Measurements from ENCODE around the gene SCPEP1. TPM values are rescaled to one million over a fixed set of nuclear protein-coding genes. Genes with fewer than 3 reads are reported as not detected.

SCPEP1 gene
- total and polyA plus RNA-seq, 2 donors (not counting 1 experiment from before 2014, with no cell fraction given) = 84.7 to 101 TPM

DNA sequence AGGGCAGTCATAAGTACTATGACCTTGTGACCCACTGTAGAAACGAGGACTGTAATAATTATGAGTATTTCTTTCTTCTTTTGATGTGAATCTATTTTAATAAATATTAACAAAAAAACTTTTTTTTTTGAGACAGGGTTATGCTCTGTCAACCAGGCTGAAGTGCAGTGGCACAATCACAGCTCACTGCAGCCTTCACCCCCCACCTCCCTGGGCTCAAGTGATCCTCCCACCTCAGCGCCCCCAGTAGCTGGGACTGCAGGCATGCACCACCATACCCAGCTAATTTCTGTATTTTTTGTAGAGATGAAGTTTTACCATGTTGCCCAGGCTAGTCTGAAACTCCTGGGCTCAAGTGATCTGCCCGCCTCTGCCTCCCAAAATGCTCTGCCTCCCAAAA, 32.6 kb downstream of the SCPEP1 start:
- Histone ChIP-seq H3K9me3 (ENCODE audit: control insufficient read depth, insufficient read depth, low read depth, low read length) (no peaks in the 10 kb centered on the region), H3K4me1 (ENCODE audit: control insufficient read depth, extremely low read depth, insufficient read depth, low read length) (no peaks in the 10 kb centered on the region), H2AFZ (ENCODE audit: low read length) (no peak overlapping the region), H3K4me3 (replicated peaks in 1 of 4; ENCODE audit: control extremely low read depth in 1 of 4, insufficient read depth in 1 of 4, low read depth in 3 of 4, low read length in 4 of 4) (no peak overlapping the region), H3K27ac (ENCODE audit: insufficient read depth, low read length) (no peak overlapping the region), H3K36me3 (ENCODE audit: control insufficient read depth, insufficient read depth, low read length) (no peaks in the 10 kb centered on the region), H3K79me2 (ENCODE audit: control insufficient read depth, insufficient read depth, low read length) (no peaks in the 10 kb centered on the region), H3K4me2 (ENCODE audit: extremely low read depth, insufficient read depth, low read length) (no peak overlapping the region), H4K20me1 (ENCODE audit: control insufficient read depth, extremely low read depth, insufficient read depth, low read length) (no peaks in the 10 kb centered on the region), H3K9ac (ENCODE audit: insufficient read depth, low read length) (no peak overlapping the region), H3K27me3 (ENCODE audit: control insufficient read depth, insufficient read depth, low read length) (no peaks in the 10 kb centered on the region)
- TF ChIP-seq EZH2 (IDR thresholded peaks at IDR 0.05; ENCODE audit: low read length, missing control alignments) = no peak
- TF ChIP-seq, protein P1, sequence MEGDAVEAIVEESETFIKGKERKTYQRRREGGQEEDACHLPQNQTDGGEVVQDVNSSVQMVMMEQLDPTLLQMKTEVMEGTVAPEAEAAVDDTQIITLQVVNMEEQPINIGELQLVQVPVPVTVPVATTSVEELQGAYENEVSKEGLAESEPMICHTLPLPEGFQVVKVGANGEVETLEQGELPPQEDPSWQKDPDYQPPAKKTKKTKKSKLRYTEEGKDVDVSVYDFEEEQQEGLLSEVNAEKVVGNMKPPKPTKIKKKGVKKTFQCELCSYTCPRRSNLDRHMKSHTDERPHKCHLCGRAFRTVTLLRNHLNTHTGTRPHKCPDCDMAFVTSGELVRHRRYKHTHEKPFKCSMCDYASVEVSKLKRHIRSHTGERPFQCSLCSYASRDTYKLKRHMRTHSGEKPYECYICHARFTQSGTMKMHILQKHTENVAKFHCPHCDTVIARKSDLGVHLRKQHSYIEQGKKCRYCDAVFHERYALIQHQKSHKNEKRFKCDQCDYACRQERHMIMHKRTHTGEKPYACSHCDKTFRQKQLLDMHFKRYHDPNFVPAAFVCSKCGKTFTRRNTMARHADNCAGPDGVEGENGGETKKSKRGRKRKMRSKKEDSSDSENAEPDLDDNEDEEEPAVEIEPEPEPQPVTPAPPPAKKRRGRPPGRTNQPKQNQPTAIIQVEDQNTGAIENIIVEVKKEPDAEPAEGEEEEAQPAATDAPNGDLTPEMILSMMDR (conservative IDR thresholded peaks at IDR 0.05 in 1 of 2, IDR thresholded peaks at IDR 0.05 in 1 of 2; ENCODE audit: low read depth in 1 of 2, low read length in 2 of 2) = no peak
- no peak for DNase-seq (ENCODE audit: low read depth in 2 of 2)

GRCh38 chr17:57011491-57012015, 33.6 kb downstream of the SCPEP1 start:
- Histone ChIP-seq H3K9me3 (ENCODE audit: control insufficient read depth, insufficient read depth, low read depth, low read length) (no peaks in the 10 kb centered on the region), H3K36me3 (ENCODE audit: control insufficient read depth, insufficient read depth, low read length) (no peaks in the 10 kb centered on the region), H2AFZ (ENCODE audit: low read length) (no peak overlapping the region), H3K4me2 (ENCODE audit: extremely low read depth, insufficient read depth, low read length) (no peak overlapping the region), H3K4me1 (ENCODE audit: control insufficient read depth, extremely low read depth, insufficient read depth, low read length) (no peaks in the 10 kb centered on the region), H3K9ac (ENCODE audit: insufficient read depth, low read length) (no peak overlapping the region), H3K27me3 (ENCODE audit: control insufficient read depth, insufficient read depth, low read length) (no peaks in the 10 kb centered on the region), H3K27ac (ENCODE audit: insufficient read depth, low read length) (no peak overlapping the region), H3K79me2 (ENCODE audit: control insufficient read depth, insufficient read depth, low read length) (no peaks in the 10 kb centered on the region), H4K20me1 (ENCODE audit: control insufficient read depth, extremely low read depth, insufficient read depth, low read length) (no peaks in the 10 kb centered on the region), H3K4me3 (replicated peaks in 1 of 4; ENCODE audit: control extremely low read depth in 1 of 4, insufficient read depth in 1 of 4, low read depth in 3 of 4, low read length in 4 of 4) (no peak overlapping the region)
- no peak for DNase-seq (ENCODE audit: low read depth in 2 of 2)
- TF ChIP-seq EZH2 (IDR thresholded peaks at IDR 0.05; ENCODE audit: low read length, missing control alignments) = no peak
- TF ChIP-seq, protein P1 (conservative IDR thresholded peaks at IDR 0.05 in 1 of 2, IDR thresholded peaks at IDR 0.05 in 1 of 2; ENCODE audit: low read depth in 1 of 2, low read length in 2 of 2) = no peak

GRCh38 chr17:57016071-57016763, 38.3 kb downstream of the SCPEP1 start:
- no peak overlapping the region for H2AFZ ChIP-seq (ENCODE audit: low read length)
- no peak for DNase-seq (ENCODE audit: low read depth in 2 of 2)
- H3K27ac ChIP-seq (ENCODE audit: insufficient read depth, low read length) = no peak overlapping the region
- H3K9ac ChIP-seq (ENCODE audit: insufficient read depth, low read length) = no peak overlapping the region
- TF ChIP-seq, protein P1 (conservative IDR thresholded peaks at IDR 0.05 in 1 of 2, IDR thresholded peaks at IDR 0.05 in 1 of 2; ENCODE audit: low read depth in 1 of 2, low read length in 2 of 2) = no peak
- H3K4me3 ChIP-seq (replicated peaks in 1 of 4; ENCODE audit: control extremely low read depth in 1 of 4, insufficient read depth in 1 of 4, low read depth in 3 of 4, low read length in 4 of 4) = no peak overlapping the region
- H4K20me1 ChIP-seq (ENCODE audit: control insufficient read depth, extremely low read depth, insufficient read depth, low read length) = no peaks in the 10 kb centered on the region
- no peaks in the 10 kb centered on the region for H3K27me3 ChIP-seq (ENCODE audit: control insufficient read depth, insufficient read depth, low read length)
- no peak overlapping the region for H3K4me2 ChIP-seq (ENCODE audit: extremely low read depth, insufficient read depth, low read length)
- H3K4me1 ChIP-seq (ENCODE audit: control insufficient read depth, extremely low read depth, insufficient read depth, low read length) = no peaks in the 10 kb centered on the region
- H3K36me3 ChIP-seq (ENCODE audit: control insufficient read depth, insufficient read depth, low read length) = no peaks in the 10 kb centered on the region
- no peaks in the 10 kb centered on the region for H3K79me2 ChIP-seq (ENCODE audit: control insufficient read depth, insufficient read depth, low read length)
- H3K9me3 ChIP-seq (ENCODE audit: control insufficient read depth, insufficient read depth, low read depth, low read length) = no peaks in the 10 kb centered on the region
